Neural progenitor cell (in vitro differentiated cells): ENCODE results near the gene CACHD1.

Experiments used
- CTCF ChIP-seq: fragments of 200-600 bp; sonication (generic); IDR thresholded peaks from 2 replicates; pipeline ENCODE4 v1.5.1; 2017; ENCODE audit warnings: antibody characterized with exemption, mild to moderate bottlenecking
- EZH2phosphoT487 ChIP-seq: fragments of 200-600 bp; sonication (generic); IDR thresholded peaks from 2 replicates; pipeline ENCODE4 v1.6.1; 2017; ENCODE audit warnings: antibody characterized with exemption

DNA sequence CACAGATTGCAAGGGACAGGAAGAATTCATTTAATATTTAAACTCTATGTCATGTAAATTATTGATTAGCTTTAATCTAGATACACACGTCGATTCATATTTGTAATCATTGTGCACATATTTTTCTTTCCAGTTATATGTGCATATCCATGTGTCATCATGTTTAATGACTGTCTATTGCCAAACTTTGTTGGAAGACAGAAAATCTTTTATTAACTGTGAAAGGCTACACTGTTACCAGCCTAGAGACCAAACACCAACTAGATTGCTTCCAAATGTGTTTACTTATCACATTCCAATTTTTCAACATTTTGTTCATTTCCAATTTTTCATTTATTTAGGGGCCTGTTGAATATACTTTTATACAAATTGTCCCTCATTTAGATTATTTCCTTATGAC is 43.2 kb upstream of the CACHD1 start:
- no peak for TF ChIP-seq CTCF
- TF ChIP-seq EZH2phosphoT487: no peak
